ENCODE results near the gene ZSWIM8.
A peak's percentile ranks its signal among the peaks of the same experiment; 100 is the strongest.
"Not testable (repeated sequence)": the region's sequence is repeated elsewhere in the genome, so short reads cannot be mapped to it uniquely, and the experiment has no call there.

Gene ZSWIM8

GRCh38 chr10:73779018-73779417, 6.4 kb upstream of the ZSWIM8 start:
- DNase-seq: no peak

- DNase-seq: no peak
Observed at GRCh38 chr10:73779539-73780197, 5.7 kb upstream of the ZSWIM8 start.

GRCh38 chr10:73780301-73780700, 5.1 kb upstream of the ZSWIM8 start:
- no peak for DNase-seq

GRCh38 chr10:73780966-73781365, 4.4 kb upstream of the ZSWIM8 start:
- DNase-seq: no peak

GRCh38 chr10:73781548-73781878, 3.9 kb upstream of the ZSWIM8 start:
- DNase-seq: no peak

GRCh38 chr10:73781879-73782748, 3.3 kb upstream of the ZSWIM8 start, which contains the start of gene CHCHD1:
TSS of gene CHCHD1 (plus strand) at chr10:73782048. CDS start at chr10:73782076, 28 bp downstream.
- peak; percentile 95 for DNase-seq

- no peak for DNase-seq
Observed at GRCh38 chr10:73782749-73783085, 2.7 kb upstream of the ZSWIM8 start.

GRCh38 chr10:73785721-73786511, 510 bp downstream of the ZSWIM8 start:
- no peak for DNase-seq

- DNase-seq: no peak
Observed at GRCh38 chr10:73786512-73786885, 1.1 kb downstream of the ZSWIM8 start.

GRCh38 chr10:73787031-73787800, 1.8 kb downstream of the ZSWIM8 start:
- not testable (repeated sequence) for DNase-seq

GRCh38 chr10:73788864-73789658, 3.7 kb downstream of the ZSWIM8 start:
- no peak for DNase-seq

GRCh38 chr10:73789659-73790055, 4.3 kb downstream of the ZSWIM8 start:
- DNase-seq: no peak

- DNase-seq: no peak
Observed at GRCh38 chr10:73790886-73791625, 5.7 kb downstream of the ZSWIM8 start.

- DNase-seq: no peak
Observed at GRCh38 chr10:73791871-73792400, 6.5 kb downstream of the ZSWIM8 start.

- DNase-seq: no peak
Observed at GRCh38 chr10:73793456-73793855, 8.1 kb downstream of the ZSWIM8 start.

- DNase-seq: not testable (repeated sequence)
Observed at GRCh38 chr10:73795491-73795890, 10.1 kb downstream of the ZSWIM8 start.

GRCh38 chr10:73796035-73796434, 10.6 kb downstream of the ZSWIM8 start:
- not testable (repeated sequence) for DNase-seq

- DNase-seq: no peak
Observed at GRCh38 chr10:73796766-73797165, 11.4 kb downstream of the ZSWIM8 start.

- no peak for DNase-seq
Observed at GRCh38 chr10:73797324-73798025, 12.1 kb downstream of the ZSWIM8 start.

- DNase-seq: no peak
Observed at GRCh38 chr10:73798087-73798486, 12.7 kb downstream of the ZSWIM8 start.
